Sigmoid colon (tissue), 4 donors: ENCODE results near the gene LNPEP.

Experiments
- EP300 ChIP-seq, 4 donors: sonication (generic); formaldehyde crosslinking; IDR thresholded peaks; one replicate each; pipeline ENCODE4 v1.6.1; 2017; ENCODE audit warnings: antibody characterized with exemption in 4 of 4
- POLR2A ChIP-seq, 2 donors: fragments of 450-650 bp; IDR thresholded peaks; one replicate each; pipeline ENCODE4 v1.6.1; 2016; ENCODE audit warnings: antibody characterized with exemption in 2 of 2, mild to moderate bottlenecking in 2 of 2, moderate library complexity in 2 of 2
- TF ChIP-seq, protein P1 (sequence below), 4 experiments: fragments of 450-650 bp in 3 of 4; fragments of 200-600 bp in 1 of 4; IDR thresholded peaks; one replicate each; pipeline ENCODE4 v1.5.1; 2016 to 2019; ENCODE audit warnings: antibody characterized with exemption in 4 of 4, mild to moderate bottlenecking in 3 of 4, moderate library complexity in 2 of 4

GRCh38 chr5:97049175-97049574 lies 113.3 kb downstream of the LNPEP start:
- TF ChIP-seq EP300 (IDR thresholded peaks at IDR 0.05) (no peak), POLR2A (IDR thresholded peaks at IDR 0.05) (no peak)
- TF ChIP-seq, protein P1, sequence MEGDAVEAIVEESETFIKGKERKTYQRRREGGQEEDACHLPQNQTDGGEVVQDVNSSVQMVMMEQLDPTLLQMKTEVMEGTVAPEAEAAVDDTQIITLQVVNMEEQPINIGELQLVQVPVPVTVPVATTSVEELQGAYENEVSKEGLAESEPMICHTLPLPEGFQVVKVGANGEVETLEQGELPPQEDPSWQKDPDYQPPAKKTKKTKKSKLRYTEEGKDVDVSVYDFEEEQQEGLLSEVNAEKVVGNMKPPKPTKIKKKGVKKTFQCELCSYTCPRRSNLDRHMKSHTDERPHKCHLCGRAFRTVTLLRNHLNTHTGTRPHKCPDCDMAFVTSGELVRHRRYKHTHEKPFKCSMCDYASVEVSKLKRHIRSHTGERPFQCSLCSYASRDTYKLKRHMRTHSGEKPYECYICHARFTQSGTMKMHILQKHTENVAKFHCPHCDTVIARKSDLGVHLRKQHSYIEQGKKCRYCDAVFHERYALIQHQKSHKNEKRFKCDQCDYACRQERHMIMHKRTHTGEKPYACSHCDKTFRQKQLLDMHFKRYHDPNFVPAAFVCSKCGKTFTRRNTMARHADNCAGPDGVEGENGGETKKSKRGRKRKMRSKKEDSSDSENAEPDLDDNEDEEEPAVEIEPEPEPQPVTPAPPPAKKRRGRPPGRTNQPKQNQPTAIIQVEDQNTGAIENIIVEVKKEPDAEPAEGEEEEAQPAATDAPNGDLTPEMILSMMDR (IDR thresholded peaks at IDR 0.05) = no peak
